ENCODE data around the gene MEGF8.

The MEGF8 gene

DNA sequence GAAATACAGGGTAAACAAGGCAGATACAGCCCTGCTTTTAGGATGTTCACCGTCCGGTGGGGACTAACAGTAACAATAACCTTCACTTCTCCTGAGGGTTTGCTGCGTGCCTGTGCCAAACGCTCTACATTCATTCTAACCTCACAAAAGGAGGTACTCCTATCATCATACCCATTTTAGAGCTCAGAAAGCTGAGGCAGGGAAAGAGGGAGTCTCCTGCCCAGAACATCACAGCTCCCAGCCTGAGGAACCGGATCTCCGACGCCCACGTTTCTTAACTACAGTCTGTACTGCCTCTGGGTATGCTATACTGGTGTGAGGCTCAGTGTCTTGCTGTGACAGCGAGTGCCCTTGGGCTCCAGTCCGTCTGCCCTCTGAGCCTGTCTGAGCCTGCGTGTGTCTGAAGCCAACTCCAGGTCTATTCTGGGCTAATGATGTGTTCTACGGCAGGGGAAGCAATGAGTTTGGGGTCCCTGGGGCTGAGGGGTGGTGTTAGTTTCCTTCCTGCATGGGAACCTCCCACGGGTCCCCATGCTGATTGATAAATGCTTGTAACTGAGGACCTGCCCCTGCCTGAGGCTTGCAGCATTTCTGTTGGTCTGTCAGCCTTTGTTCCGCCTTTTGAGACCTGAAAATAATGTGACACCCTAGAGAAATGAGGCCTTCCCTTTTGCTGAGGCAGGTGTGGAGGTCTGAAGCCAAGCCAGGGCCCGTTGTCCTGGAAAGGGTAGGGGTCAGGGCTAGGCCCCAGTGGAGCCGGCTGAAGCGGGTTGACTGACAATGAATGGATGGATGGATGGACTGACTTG lies 96.9 kb downstream of the MEGF8 start:
- no peak for DNase-seq

GRCh38 chr19:42422901-42423461 lies 97.5 kb downstream of the MEGF8 start:
- no peak for DNase-seq

GRCh38 chr19:42423462-42424344 lies 98.3 kb downstream of the MEGF8 start:
- no peak for DNase-seq

- DNase-seq: no peak
These were observed 98.9 kb downstream of the MEGF8 start for GRCh38 chr19:42424345-42424707.

DNA sequence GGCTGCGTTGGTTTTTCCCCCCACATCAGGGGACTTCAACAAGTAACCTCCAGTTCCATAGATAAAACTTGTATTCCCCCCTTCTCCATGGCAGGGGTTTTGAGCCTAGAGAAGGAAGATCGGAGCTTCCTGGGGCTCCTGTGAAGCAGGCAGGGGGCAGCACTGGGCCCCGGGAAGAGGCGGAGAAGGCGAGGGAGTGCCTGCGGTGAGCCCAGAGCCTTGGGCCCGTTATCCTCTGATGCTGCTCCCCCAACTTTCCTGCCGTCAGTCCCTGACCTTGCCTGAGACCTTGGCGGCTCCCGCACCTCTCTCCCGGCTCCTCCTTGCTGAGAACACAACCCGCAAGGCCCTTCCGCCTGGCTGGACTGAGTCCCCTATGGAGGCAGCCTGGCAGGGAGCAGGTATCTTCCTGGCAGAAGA lies 99.3 kb downstream of the MEGF8 start:
- no peak for DNase-seq

DNA sequence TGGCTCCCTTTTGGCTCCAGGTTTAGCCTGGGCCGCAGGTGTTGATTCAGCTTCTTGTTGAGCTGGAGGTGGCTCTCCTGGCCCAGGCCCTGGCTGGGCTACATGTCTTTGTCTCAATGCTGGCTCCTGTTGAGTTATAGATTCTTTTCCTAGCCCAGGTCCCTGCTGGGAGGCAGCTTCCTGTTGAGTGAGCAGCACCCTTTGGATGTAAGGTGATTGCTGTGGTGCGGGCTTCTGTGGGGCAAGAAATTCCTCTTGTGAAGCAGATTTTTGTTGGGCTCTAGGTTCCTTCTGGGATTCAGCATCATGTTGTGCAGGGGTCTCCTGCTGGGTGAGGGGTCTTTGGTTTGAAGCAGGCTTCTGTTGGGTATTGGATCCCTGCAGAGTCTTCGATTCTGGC lies 101.2 kb downstream of the MEGF8 start:
- no peak for DNase-seq

- no peak for DNase-seq
These were observed 101.9 kb downstream of the MEGF8 start, which contains the start of gene LIPE for GRCh38 chr19:42427313-42427712. Gene LIPE, minus strand, starts transcription at chr19:42427388. Its CDS starts 239 bp downstream, at chr19:42427149.
